ENCODE data around the gene GRIP2.

Gene GRIP2

GRCh38 chr3:14564741-14565140, 24.6 kb upstream of the GRIP2 start:
- H3K56ac ChIP-seq (ENCODE audit: low read length) = no peak overlapping the region
- H3K27ac ChIP-seq (ENCODE audit: low read depth, low read length) = no peak overlapping the region
- no peak overlapping the region for H2BK5ac ChIP-seq (ENCODE audit: low read length)
- no peak overlapping the region for H3K4me2 ChIP-seq (ENCODE audit: low read length)
- H3K4me3 ChIP-seq (ENCODE audit: low read length) = no peak overlapping the region
- H3K23ac ChIP-seq (ENCODE audit: low read length) = no peak overlapping the region
- H3K9ac ChIP-seq (ENCODE audit: low read length) = no peak overlapping the region
- H4K8ac ChIP-seq (ENCODE audit: low read depth, low read length) = no peak overlapping the region
- H3K27me3 ChIP-seq (ENCODE audit: insufficient read depth, low read length, poor library complexity) = no peaks in the 10 kb centered on the region
- no peak overlapping the region for H2BK120ac ChIP-seq (ENCODE audit: low read depth, low read length)
- no peak overlapping the region for H3K18ac ChIP-seq (ENCODE audit: low read length)
- no peak overlapping the region for H2AK5ac ChIP-seq (ENCODE audit: low read length)
- DNase-seq = no peak
- no peak overlapping the region for H3K4ac ChIP-seq (ENCODE audit: low read depth, low read length)
- no peaks in the 10 kb centered on the region for H3K79me2 ChIP-seq (ENCODE audit: control insufficient read depth, insufficient read depth, low read length)
- no peaks in the 10 kb centered on the region for H3K4me1 ChIP-seq (ENCODE audit: control insufficient read depth, low read depth, low read length)
- H2BK15ac ChIP-seq (replicated peaks; ENCODE audit: low read depth) = no peak overlapping the region
- H3K79me1 ChIP-seq (ENCODE audit: low read length) = no peaks in the 10 kb centered on the region
- no peak overlapping the region for H4K5ac ChIP-seq (ENCODE audit: low read length)
- H3K36me3 ChIP-seq (ENCODE audit: control insufficient read depth, insufficient read depth, low read length) = no peaks in the 10 kb centered on the region
- WGBS (ENCODE audit: extremely low coverage, insufficient coverage, low lambda C conversion rate) = no CpG with 5 or more reads among the region's 10 CpGs

GRCh38 chr3:14563946-14564539, 23.9 kb upstream of the GRIP2 start:
- no peak overlapping the region for H2BK15ac ChIP-seq (replicated peaks; ENCODE audit: low read depth)
- H3K4me1 ChIP-seq (ENCODE audit: control insufficient read depth, low read depth, low read length) = no peaks in the 10 kb centered on the region
- DNase-seq = no peak
- no peak overlapping the region for H2BK120ac ChIP-seq (ENCODE audit: low read depth, low read length)
- no peak overlapping the region for H3K18ac ChIP-seq (ENCODE audit: low read length)
- H3K27ac ChIP-seq (ENCODE audit: low read depth, low read length) = no peak overlapping the region
- H4K8ac ChIP-seq (ENCODE audit: low read depth, low read length) = no peak overlapping the region
- H3K4me2 ChIP-seq (ENCODE audit: low read length) = no peak overlapping the region
- H3K4me3 ChIP-seq (ENCODE audit: low read length) = no peak overlapping the region
- H3K9ac ChIP-seq (ENCODE audit: low read length) = no peak overlapping the region
- no peak overlapping the region for H3K56ac ChIP-seq (ENCODE audit: low read length)
- H3K79me1 ChIP-seq (ENCODE audit: low read length) = no peaks in the 10 kb centered on the region
- no peak overlapping the region for H3K23ac ChIP-seq (ENCODE audit: low read length)
- no peaks in the 10 kb centered on the region for H3K36me3 ChIP-seq (ENCODE audit: control insufficient read depth, insufficient read depth, low read length)
- H2BK5ac ChIP-seq (ENCODE audit: low read length) = no peak overlapping the region
- H4K5ac ChIP-seq (ENCODE audit: low read length) = no peak overlapping the region
- no peaks in the 10 kb centered on the region for H3K79me2 ChIP-seq (ENCODE audit: control insufficient read depth, insufficient read depth, low read length)
- H3K27me3 ChIP-seq (ENCODE audit: insufficient read depth, low read length, poor library complexity) = no peaks in the 10 kb centered on the region
- no peak overlapping the region for H3K4ac ChIP-seq (ENCODE audit: low read depth, low read length)
- WGBS (ENCODE audit: extremely low coverage, insufficient coverage, low lambda C conversion rate) = no CpG with 5 or more reads among the region's 16 CpGs
- H2AK5ac ChIP-seq (ENCODE audit: low read length) = no peak overlapping the region

- Histone ChIP-seq H3K56ac (ENCODE audit: low read length) (no peak overlapping the region), H3K4me1 (ENCODE audit: control insufficient read depth, low read depth, low read length) (no peaks in the 10 kb centered on the region), H3K4ac (ENCODE audit: low read depth, low read length) (no peak overlapping the region), H3K27me3 (ENCODE audit: insufficient read depth, low read length, poor library complexity) (no peaks in the 10 kb centered on the region), H3K23ac (ENCODE audit: low read length) (no peak overlapping the region), H4K8ac (ENCODE audit: low read depth, low read length) (no peak overlapping the region), H2BK120ac (ENCODE audit: low read depth, low read length) (no peak overlapping the region), H3K79me2 (ENCODE audit: control insufficient read depth, insufficient read depth, low read length) (no peaks in the 10 kb centered on the region), H3K27ac (ENCODE audit: low read depth, low read length) (no peak overlapping the region), H3K4me2 (ENCODE audit: low read length) (no peak overlapping the region), H3K36me3 (ENCODE audit: control insufficient read depth, insufficient read depth, low read length) (no peaks in the 10 kb centered on the region), H2BK5ac (ENCODE audit: low read length) (no peak overlapping the region), H3K79me1 (ENCODE audit: low read length) (no peaks in the 10 kb centered on the region), H2BK15ac (replicated peaks; ENCODE audit: low read depth) (no peak overlapping the region), H3K9ac (ENCODE audit: low read length) (no peak overlapping the region), H2AK5ac (ENCODE audit: low read length) (no peak overlapping the region), H3K4me3 (ENCODE audit: low read length) (no peak overlapping the region), H4K5ac (ENCODE audit: low read length) (no peak overlapping the region), H3K18ac (ENCODE audit: low read length) (no peak overlapping the region)
- no CpG with 5 or more reads among the region's 14 CpGs for WGBS (ENCODE audit: extremely low coverage, insufficient coverage, low lambda C conversion rate)
- DNase-seq = no peak
Measured at GRCh38 chr3:14562121-14562890, 22.2 kb upstream of the GRIP2 start.

GRCh38 chr3:14561051-14561960, 21.2 kb upstream of the GRIP2 start:
- H2BK15ac ChIP-seq (replicated peaks; ENCODE audit: low read depth) = no peak overlapping the region
- H3K27ac ChIP-seq (ENCODE audit: low read depth, low read length) = no peak overlapping the region
- no peaks in the 10 kb centered on the region for H3K4me1 ChIP-seq (ENCODE audit: control insufficient read depth, low read depth, low read length)
- no peaks in the 10 kb centered on the region for H3K36me3 ChIP-seq (ENCODE audit: control insufficient read depth, insufficient read depth, low read length)
- H2BK120ac ChIP-seq (ENCODE audit: low read depth, low read length) = no peak overlapping the region
- no peak overlapping the region for H4K8ac ChIP-seq (ENCODE audit: low read depth, low read length)
- no peaks in the 10 kb centered on the region for H3K79me1 ChIP-seq (ENCODE audit: low read length)
- no peaks in the 10 kb centered on the region for H3K27me3 ChIP-seq (ENCODE audit: insufficient read depth, low read length, poor library complexity)
- no peak overlapping the region for H3K23ac ChIP-seq (ENCODE audit: low read length)
- H3K56ac ChIP-seq (ENCODE audit: low read length) = no peak overlapping the region
- H3K79me2 ChIP-seq (ENCODE audit: control insufficient read depth, insufficient read depth, low read length) = no peaks in the 10 kb centered on the region
- no peak overlapping the region for H2BK5ac ChIP-seq (ENCODE audit: low read length)
- no peak overlapping the region for H3K4ac ChIP-seq (ENCODE audit: low read depth, low read length)
- no peak overlapping the region for H3K18ac ChIP-seq (ENCODE audit: low read length)
- no peak overlapping the region for H3K4me2 ChIP-seq (ENCODE audit: low read length)
- H3K9ac ChIP-seq (ENCODE audit: low read length) = no peak overlapping the region
- H2AK5ac ChIP-seq (ENCODE audit: low read length) = no peak overlapping the region
- WGBS (ENCODE audit: extremely low coverage, insufficient coverage, low lambda C conversion rate) = no CpG with 5 or more reads among the region's 8 CpGs
- DNase-seq = no peak
- H4K5ac ChIP-seq (ENCODE audit: low read length) = no peak overlapping the region
- no peak overlapping the region for H3K4me3 ChIP-seq (ENCODE audit: low read length)

GRCh38 chr3:14560110-14560509, 20.0 kb upstream of the GRIP2 start:
- no peaks in the 10 kb centered on the region for H3K27me3 ChIP-seq (ENCODE audit: insufficient read depth, low read length, poor library complexity)
- no peak overlapping the region for H3K56ac ChIP-seq (ENCODE audit: low read length)
- no peak overlapping the region for H2AK5ac ChIP-seq (ENCODE audit: low read length)
- no peak overlapping the region for H3K4me2 ChIP-seq (ENCODE audit: low read length)
- H4K8ac ChIP-seq (ENCODE audit: low read depth, low read length) = no peak overlapping the region
- DNase-seq = no peak
- H3K36me3 ChIP-seq (ENCODE audit: control insufficient read depth, insufficient read depth, low read length) = no peaks in the 10 kb centered on the region
- no peaks in the 10 kb centered on the region for H3K79me1 ChIP-seq (ENCODE audit: low read length)
- H3K18ac ChIP-seq (ENCODE audit: low read length) = no peak overlapping the region
- no peak overlapping the region for H2BK15ac ChIP-seq (replicated peaks; ENCODE audit: low read depth)
- no peak overlapping the region for H2BK120ac ChIP-seq (ENCODE audit: low read depth, low read length)
- no peak overlapping the region for H4K5ac ChIP-seq (ENCODE audit: low read length)
- H3K4me3 ChIP-seq (ENCODE audit: low read length) = no peak overlapping the region
- no peaks in the 10 kb centered on the region for H3K79me2 ChIP-seq (ENCODE audit: control insufficient read depth, insufficient read depth, low read length)
- no peak overlapping the region for H3K23ac ChIP-seq (ENCODE audit: low read length)
- no peak overlapping the region for H3K4ac ChIP-seq (ENCODE audit: low read depth, low read length)
- no peak overlapping the region for H3K27ac ChIP-seq (ENCODE audit: low read depth, low read length)
- H3K4me1 ChIP-seq (ENCODE audit: control insufficient read depth, low read depth, low read length) = no peaks in the 10 kb centered on the region
- no peak overlapping the region for H3K9ac ChIP-seq (ENCODE audit: low read length)
- H2BK5ac ChIP-seq (ENCODE audit: low read length) = no peak overlapping the region
- no CpG with 5 or more reads among the region's 4 CpGs for WGBS (ENCODE audit: extremely low coverage, insufficient coverage, low lambda C conversion rate)
